Esophagus squamous epithelium (tissue), 5 donors: ENCODE results near the gene SRPK1. TPM values are rescaled to one million over a fixed set of nuclear protein-coding genes. Genes with fewer than 3 reads are reported as not detected.
"Not testable (repeated sequence)": the region's sequence is repeated elsewhere in the genome, so short reads cannot be mapped to it uniquely, and the experiment has no call there.

Experiments used
- DNase-seq: peaks from one replicate; lab custom pipeline; 2025; lab: John Stamatoyannopoulos, UW
- H3K27ac ChIP-seq, 4 donors: fragments of 200-600 bp; sonication (generic); one replicate each; pipeline ENCODE4 v1.5.1; 2016 to 2019; ENCODE audit warnings: mild to moderate bottlenecking in 1 of 4
- H3K27me3 ChIP-seq, 4 donors: fragments of 200-600 bp; sonication (generic); 1 replicate in 3 of 4; 2 replicates in 1 of 4; pipeline versions ENCODE4 v1.5.1 to v1.6.0; 2017 to 2021; ENCODE audit warnings: antibody characterized with exemption in 1 of 4
- H3K36me3 ChIP-seq, 3 donors: fragments of 200-600 bp; sonication (generic); one replicate each; pipeline ENCODE4 v1.5.1; 2016 to 2019
- H3K4me1 ChIP-seq, 3 donors: fragments of 200-600 bp; sonication (generic); one replicate each; pipeline ENCODE4 v1.5.1; 2017 to 2019
- H3K4me3 ChIP-seq, 4 donors: fragments of 200-600 bp; sonication (generic); 1 replicate in 3 of 4; 2 replicates in 1 of 4; pipeline ENCODE4 v1.5.1; 2016 to 2019; ENCODE audit warnings: mild to moderate bottlenecking in 2 of 4, moderate library complexity in 1 of 4
- H3K9me3 ChIP-seq, 3 donors: fragments of 200-600 bp; sonication (generic); one replicate each; pipeline ENCODE4 v1.5.1; 2016 to 2019
- POLR2A ChIP-seq, 4 donors: fragments of 450-650 bp; IDR thresholded peaks; one replicate each; pipeline ENCODE4 v1.6.1; 2017; ENCODE audit warnings: antibody characterized with exemption in 4 of 4, mild to moderate bottlenecking in 4 of 4, moderate library complexity in 3 of 4
- WGBS, 2 donors: methylation state at CpG; one replicate each; pipeline ENCODE4 v1.1.5; 2018; 5-methylcytosine and 5-hydroxymethylcytosine counted together
- intact Hi-C: fragments of 100-400 bp; cut with DNase I; formaldehyde crosslinking; loops from one replicate; pipeline ENCODE4 v1.15.0; 2022
- total RNA-seq, 4 donors: library from RNA; depleted of rRNA; stranded (reverse); fragments of >200 nt; gene quantifications; one replicate each; pipeline ENCODE4 v1.1.0, GENCODE V29; 2016
- TF ChIP-seq, protein P1 (sequence below), 6 experiments: fragments of 450-650 bp in 4 of 6; fragments of 200-600 bp in 2 of 6; sonication (generic) in 2 of 6; IDR thresholded peaks; one replicate each; pipeline ENCODE4 v1.5.1; 2016 to 2019; ENCODE audit warnings: antibody characterized with exemption in 6 of 6, mild to moderate bottlenecking in 4 of 6, moderate library complexity in 4 of 6
- donor health status: DM: yes; HTN: yes; CAD: no.

SRPK1 gene
- total RNA-seq, 4 donors from 2014 or later, result 66.1 to 109 (median 86.5) TPM

DNA sequence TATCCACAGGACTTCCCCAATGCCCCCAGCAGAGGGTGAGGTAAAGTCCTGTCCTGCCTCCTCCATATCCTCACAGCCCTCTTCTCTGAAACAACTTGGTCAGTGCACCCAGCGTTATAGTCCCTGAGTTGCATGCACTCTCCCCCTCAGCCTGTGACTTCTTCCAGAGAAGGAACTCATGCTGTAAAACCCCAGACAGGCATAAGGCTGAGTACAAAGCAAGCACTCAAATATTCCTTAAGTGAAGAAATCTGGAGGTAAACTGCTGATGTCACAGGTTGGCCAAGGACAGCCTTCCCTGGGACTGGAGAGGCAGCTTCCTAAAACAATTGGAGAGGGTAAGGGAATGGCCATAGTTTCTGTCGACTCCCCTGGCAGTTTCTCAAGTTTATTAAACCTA, 12.9 kb upstream of the SRPK1 start:
- H3K4me3 ChIP-seq, result no peak overlapping the region
- H3K27ac ChIP-seq, result no peak overlapping the region
- no peaks in the 10 kb centered on the region for H3K36me3 ChIP-seq
- DNase-seq, result no peak
- H3K27me3 ChIP-seq, result no peaks in the 10 kb centered on the region
- WGBS, 2 donors, result 57 to 63% methylated on average over 2 of the region's 2 CpGs
- no peaks in the 10 kb centered on the region for H3K9me3 ChIP-seq
- no peaks in the 10 kb centered on the region for H3K4me1 ChIP-seq
- no peak for TF ChIP-seq POLR2A (IDR thresholded peaks at IDR 0.05)
- TF ChIP-seq, protein P1, sequence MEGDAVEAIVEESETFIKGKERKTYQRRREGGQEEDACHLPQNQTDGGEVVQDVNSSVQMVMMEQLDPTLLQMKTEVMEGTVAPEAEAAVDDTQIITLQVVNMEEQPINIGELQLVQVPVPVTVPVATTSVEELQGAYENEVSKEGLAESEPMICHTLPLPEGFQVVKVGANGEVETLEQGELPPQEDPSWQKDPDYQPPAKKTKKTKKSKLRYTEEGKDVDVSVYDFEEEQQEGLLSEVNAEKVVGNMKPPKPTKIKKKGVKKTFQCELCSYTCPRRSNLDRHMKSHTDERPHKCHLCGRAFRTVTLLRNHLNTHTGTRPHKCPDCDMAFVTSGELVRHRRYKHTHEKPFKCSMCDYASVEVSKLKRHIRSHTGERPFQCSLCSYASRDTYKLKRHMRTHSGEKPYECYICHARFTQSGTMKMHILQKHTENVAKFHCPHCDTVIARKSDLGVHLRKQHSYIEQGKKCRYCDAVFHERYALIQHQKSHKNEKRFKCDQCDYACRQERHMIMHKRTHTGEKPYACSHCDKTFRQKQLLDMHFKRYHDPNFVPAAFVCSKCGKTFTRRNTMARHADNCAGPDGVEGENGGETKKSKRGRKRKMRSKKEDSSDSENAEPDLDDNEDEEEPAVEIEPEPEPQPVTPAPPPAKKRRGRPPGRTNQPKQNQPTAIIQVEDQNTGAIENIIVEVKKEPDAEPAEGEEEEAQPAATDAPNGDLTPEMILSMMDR (IDR thresholded peaks at IDR 0.05), result no peak
- intact Hi-C loops, result no loop called here

DNA sequence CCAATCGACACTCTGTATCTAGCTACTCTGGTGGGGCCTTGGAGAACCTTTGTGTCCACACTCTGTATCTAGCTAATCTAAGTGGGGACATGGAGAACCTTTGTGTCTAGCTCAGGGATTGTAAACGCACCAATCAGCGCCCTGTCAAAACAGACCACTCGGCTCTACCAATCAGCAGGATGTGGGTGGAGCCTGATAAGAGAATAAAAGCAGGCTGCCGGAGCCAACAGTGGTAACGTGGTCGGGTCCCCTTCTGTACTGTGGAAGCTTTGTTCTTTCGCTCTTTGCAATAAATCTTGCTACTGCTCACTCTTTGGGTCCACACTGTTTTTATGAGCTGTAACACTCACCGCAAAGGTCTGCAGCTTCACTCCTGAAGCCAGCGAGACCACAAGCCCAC, 11.0 kb upstream of the SRPK1 start:
- DNase-seq, intact Hi-C loops, H3K27me3 ChIP-seq, H3K4me3 ChIP-seq, H3K9me3 ChIP-seq, H3K4me1 ChIP-seq, H3K36me3 ChIP-seq, H3K27ac ChIP-seq: not testable (repeated sequence)
- 82 to 85% methylated on average over 7 to 8 of the region's 10 CpGs for WGBS, 2 donors

DNA sequence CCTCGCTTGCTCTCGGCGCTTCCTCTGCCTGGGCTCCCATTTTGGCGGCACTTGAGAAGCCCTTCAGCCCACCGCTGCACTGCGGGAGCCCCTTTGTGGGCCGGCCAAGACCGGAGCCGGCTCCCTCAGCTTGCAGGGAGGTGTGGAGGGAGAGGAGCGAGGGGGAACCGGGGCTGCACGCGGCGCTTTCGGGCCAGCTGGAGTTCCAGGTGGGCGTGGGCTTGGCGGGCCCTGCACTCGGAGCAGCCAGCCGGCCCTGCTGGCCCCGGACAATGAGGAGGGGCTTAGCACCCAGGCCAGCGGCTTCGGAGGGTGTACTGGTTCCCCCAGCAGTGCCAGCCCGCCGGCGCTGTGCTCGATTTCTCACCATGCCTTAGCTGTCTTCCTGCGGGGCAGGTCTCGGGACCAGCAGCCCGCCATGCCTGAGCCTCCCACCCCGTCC, 10.2 kb upstream of the SRPK1 start:
- H3K36me3 ChIP-seq, result no peaks in the 10 kb centered on the region
- H3K9me3 ChIP-seq, result no peaks in the 10 kb centered on the region
- intact Hi-C loops, result no loop called here
- H3K4me3 ChIP-seq, result no peak overlapping the region
- no peak for DNase-seq
- TF ChIP-seq POLR2A (IDR thresholded peaks at IDR 0.05), result no peak
- TF ChIP-seq, protein P1 (IDR thresholded peaks at IDR 0.05), result no peak
- peaks cover 0 to 4% (median 2%) of the 10 kb centered on the region in 3 donors for H3K4me1 ChIP-seq
- no peaks in the 10 kb centered on the region for H3K27me3 ChIP-seq
- WGBS, 2 donors, result 96% methylated on average over 4 of the region's 30 CpGs; no CpG with 5 or more reads in 1 of the 2 donors
- no peak overlapping the region for H3K27ac ChIP-seq

DNA sequence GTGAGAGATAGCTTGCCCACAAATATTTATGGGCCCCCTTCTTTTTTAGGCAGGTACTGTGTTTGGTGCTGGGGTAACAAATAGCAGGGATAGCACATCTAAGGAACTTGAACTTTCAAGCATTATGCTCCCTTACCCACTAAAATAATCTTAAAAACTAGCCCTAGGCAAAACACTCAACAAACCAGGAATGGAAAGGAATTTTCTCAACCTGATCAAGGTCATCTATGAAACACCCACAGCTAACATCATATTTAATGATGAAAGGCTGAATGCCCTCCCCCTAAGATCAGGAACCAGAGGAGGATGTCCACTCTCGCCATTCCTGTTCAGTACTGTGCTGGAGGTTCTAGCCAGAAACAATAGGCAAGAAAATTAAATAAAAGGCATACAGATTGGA, 8.7 kb upstream of the SRPK1 start:
- Histone ChIP-seq H3K27me3 (no peaks in the 10 kb centered on the region), H3K9me3 (no peaks in the 10 kb centered on the region), H3K27ac (no peak overlapping the region), H3K4me3 (no peak overlapping the region), H3K36me3 (no peaks in the 10 kb centered on the region), H3K4me1 (peaks cover 0 to 13% (median 4%) of the 10 kb centered on the region in 3 donors)
- no peak for DNase-seq
- intact Hi-C loops, result no loop called here
- 85 to 92% methylated on average over 1 of the region's 1 CpG for WGBS, 2 donors
- no peak for TF ChIP-seq POLR2A (IDR thresholded peaks at IDR 0.05)
- TF ChIP-seq, protein P1 (IDR thresholded peaks at IDR 0.05), result no peak

DNA sequence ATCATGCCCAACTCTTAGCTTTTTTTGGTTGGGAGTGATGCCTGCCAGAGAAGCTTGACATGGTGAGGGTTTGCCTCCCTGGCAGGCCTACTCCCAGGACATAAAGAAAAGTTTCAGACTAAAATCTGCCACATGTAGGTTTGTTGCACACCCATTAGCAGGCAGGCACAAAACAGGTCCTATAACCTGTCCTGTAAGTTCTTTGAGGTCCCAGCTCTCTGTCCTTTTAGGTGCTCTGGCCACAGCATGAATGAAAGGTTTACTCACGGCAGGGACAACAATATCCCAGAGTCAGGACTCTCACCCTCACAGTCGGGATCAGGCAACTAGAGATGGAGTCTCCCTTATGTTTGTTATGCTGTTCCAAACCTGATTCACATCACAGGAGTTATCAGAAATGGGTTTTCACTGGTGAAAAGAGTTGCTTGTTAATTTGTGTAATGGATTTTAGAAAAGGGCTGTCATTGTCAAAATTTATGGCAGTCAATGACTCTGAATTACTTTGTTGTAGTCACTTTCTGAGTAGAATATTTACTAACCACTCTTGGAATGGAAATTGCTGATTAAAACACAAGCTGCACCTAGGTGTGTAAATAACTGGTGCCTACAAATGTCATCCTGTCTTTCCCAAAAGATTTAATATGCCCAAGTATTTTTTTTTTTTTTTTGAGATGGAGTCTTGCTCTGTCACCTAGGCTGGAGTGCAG, 5.8 kb upstream of the SRPK1 start:
- Histone ChIP-seq H3K27me3 (no peaks in the 10 kb centered on the region), H3K4me1 (peaks cover 5 to 21% (median 11%) of the 10 kb centered on the region in 3 donors), H3K36me3 (no peaks in the 10 kb centered on the region), H3K4me3 (no peak overlapping the region), H3K9me3 (no peaks in the 10 kb centered on the region), H3K27ac (peak overlapping the region in 3 of 4 donors; percentile 33 to 75 (median 66))
- DNase-seq, result no peak
- intact Hi-C loops, result no loop called here
- no peak for TF ChIP-seq POLR2A (IDR thresholded peaks at IDR 0.05)
- TF ChIP-seq, protein P1 (IDR thresholded peaks at IDR 0.05), result no peak
- WGBS, 2 donors, result 49 to 71% methylated on average over 2 of the region's 2 CpGs
